Diencephalon (tissue), 1 donor: Measurements from ENCODE around the gene UBAP1. TPM values are rescaled to one million over a fixed set of nuclear protein-coding genes. Genes with fewer than 3 reads are reported as not detected.

Experiments
- small RNA-seq: library from RNA; depleted of rRNA; stranded (forward); fragments of <200 nt; gene quantifications from one replicate; pipeline ENCODE3, GENCODE V24; 2014
- total RNA-seq: library from RNA; depleted of rRNA; stranded (reverse); fragments of >200 nt; gene quantifications from one replicate; pipeline ENCODE4 v1.2.3, GENCODE V29; 2014

Gene UBAP1
- total RNA-seq: 36.7 TPM

DNA sequence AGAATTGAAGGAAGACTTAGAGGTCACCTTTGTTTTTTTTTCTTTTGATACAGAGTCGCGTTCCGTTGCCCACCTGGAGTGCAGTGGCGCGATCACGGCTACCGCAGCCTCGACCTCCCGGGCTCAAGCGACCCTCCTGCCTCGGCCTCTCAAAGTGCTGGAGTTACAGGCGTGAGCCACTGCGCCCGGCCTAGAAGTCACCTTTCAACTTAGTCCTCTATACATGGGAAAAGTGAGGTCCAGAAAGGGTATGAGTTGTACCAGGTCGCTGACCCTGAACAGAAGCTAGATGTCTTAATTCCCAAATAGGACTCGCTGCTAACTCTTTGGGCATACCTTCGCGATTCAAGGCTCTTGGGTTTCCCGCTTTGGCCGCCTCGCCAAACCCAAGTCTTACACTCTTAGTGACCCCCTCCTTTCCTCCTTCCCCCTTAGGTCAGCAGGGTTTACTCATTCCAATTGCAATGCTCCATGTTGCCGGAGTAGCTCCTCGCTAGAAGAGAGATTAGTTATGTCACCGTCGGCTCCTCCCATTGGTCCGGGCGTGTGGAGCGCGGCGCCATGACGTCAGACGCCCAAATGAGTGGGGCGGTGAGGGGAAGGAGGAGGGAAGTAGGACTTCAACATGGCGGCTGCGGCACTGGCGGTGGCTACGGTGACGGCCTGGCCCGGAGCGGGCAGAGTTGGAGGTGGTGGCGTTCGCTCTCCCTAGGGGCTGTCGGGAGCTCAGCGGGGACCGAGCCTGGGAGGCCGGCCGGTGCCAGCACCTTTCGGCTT lies at the start of gene UBAP1:
TSS of gene UBAP1 (plus strand) at position 608 of the 777 bp plus-strand sequence. CDS start 41,872 bp downstream, outside the sequence.

Small RNAs within 50 kb of the gene (small RNA-seq; reads per million reads assigned to genes)
- gene AL353662.3 (not detected), gene RNA5SP282 (0.08 reads per million), gene RNU2-50P (not detected)

Other genes starting within 250 kb of the UBAP1 start
- 60.2 TPM for gene UBAP2, start 130.2 kb upstream of the UBAP1 start, total RNA-seq
- gene DCAF12, start 52.3 kb upstream of the UBAP1 start, total RNA-seq: 36.2 TPM
- 3.2 TPM for gene KIF24, start 150.2 kb downstream of the UBAP1 start, total RNA-seq
- gene NUDT2, start 150.5 kb downstream of the UBAP1 start, total RNA-seq: 18.7 TPM
- gene MYORG, start 197.9 kb downstream of the UBAP1 start, total RNA-seq: 6.2 TPM